Activated CD8-positive, alpha-beta memory T cell treated with anti-CD3 and anti-CD28 coated beads for 1 hour (primary cell): ENCODE results near the gene MAGEB17.
"Not testable (repeated sequence)": the region's sequence is repeated elsewhere in the genome, so short reads cannot be mapped to it uniquely, and the experiment has no call there.

Experiments used
- DNase-seq, 2 donors: peaks; one replicate each; pipeline ENCODE4 v3.0.0-alpha.2; 2020; ENCODE audit warnings: low read depth in 1 of 2; ENCODE audit errors: extremely low read depth in 1 of 2

Gene MAGEB17

DNA sequence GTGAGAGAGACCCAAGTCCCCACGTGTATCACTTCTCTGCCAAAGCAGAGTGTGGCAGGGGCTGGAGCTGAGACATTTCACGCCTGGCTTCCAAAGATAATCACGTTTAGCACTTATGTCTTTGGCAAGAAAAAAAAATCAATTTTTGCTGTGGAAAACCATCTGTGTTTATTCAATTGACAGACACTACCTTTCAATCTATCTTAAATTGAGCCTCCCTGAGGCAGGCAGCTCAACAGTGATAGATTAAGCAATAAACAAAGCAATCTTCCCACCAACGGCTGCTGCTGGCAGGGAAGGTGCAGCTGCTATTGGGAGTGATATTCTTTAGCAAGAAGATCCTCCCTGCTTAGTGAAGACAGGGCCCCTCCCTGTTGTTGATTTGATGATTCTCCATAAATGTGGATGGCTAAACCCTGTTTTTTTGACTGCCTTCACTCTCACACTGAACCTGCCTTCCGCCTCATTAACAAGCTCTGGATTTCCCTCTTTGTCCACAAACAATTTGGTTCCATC is 11.6 kb upstream of the MAGEB17 start:
- DNase-seq = no peak

- DNase-seq = no peak
Observed at GRCh38 chrX:16156692-16157331, 10.5 kb upstream of the MAGEB17 start.

DNA sequence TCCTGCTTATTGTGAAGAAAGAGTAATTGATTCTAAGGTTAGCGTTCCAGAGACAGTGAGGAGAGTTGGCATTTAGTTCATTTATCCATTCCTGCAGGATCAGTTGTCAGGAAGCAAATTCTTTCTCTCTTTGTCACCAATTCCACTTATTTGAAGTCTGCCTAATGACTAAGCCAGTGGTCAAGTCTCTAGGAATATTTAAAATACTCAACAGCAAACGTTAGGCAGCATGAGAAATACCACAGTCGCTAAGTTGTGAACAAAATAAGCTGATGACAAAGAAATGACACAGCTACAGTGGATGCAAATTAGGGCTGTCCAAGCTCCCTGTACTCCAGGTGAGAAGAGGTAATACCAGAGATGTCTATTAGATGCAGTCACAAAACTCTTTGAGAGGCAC is 6.6 kb upstream of the MAGEB17 start:
- DNase-seq = no peak

- DNase-seq = not testable (repeated sequence)
Observed at GRCh38 chrX:16161173-16161572, 6.1 kb upstream of the MAGEB17 start.

DNA sequence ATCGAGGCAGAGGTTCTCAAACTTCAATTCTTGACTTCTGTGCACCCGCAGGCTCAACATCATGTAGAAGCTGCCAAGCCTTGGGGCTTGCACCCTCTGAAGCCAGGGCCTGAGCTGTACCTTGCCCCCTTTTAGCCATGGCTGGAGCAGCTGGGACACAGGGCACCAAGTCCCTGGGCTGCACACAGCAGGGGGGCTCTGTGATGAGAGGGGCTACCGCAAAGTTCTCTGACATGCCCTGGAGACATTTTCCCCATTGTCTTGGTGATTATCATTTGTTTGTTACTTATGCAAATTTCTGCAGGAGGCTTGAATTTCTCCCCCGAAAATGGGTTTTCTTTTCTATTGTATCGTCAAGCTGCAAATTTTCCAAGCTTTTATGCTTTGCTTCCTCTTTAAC is 4.9 kb upstream of the MAGEB17 start:
- DNase-seq = no peak

GRCh38 chrX:16164748-16165147 is 2.5 kb upstream of the MAGEB17 start:
- no peak for DNase-seq

- no peak for DNase-seq
Observed at GRCh38 chrX:16171039-16171438, 3.8 kb downstream of the MAGEB17 start.

DNA sequence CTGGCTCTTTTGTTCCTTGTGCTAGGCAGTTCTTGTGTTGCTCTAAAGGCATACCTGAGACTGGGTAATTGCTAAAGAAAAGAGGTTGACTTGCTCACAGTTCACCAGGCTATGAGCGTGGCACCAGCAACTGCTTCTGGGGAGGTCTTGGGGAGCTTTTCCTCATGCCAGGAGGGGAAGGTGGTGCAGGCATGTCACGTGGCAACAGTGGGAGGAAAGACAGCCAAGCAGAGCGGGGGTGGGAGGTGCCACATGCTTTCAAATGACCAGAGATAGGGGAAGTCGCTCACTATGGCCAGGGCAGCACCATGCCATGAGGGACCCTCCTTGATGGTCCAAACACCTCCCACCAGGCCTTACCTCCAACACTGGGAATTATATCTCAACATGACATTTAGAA is 4.7 kb downstream of the MAGEB17 start:
- no peak for DNase-seq

DNA sequence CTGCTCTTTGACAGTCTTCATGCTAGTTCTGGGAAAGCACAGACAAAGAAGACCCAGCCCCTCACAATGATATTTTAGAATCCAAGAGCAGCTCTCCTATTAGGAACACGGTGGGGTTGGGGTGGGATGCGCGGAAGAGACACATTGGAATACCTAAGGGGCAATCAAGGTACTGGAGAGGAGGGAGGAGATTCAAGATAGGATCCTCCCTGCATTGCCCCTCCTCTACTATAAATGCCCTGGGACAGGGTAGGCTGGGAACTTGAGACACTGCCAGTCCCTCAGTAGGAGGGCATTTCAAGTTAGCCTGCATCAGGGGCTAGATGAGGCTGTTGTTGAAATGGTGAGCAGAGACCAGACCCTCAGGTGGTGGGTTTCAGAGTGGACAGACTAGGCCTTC is 5.1 kb downstream of the MAGEB17 start:
- DNase-seq = no peak

DNA sequence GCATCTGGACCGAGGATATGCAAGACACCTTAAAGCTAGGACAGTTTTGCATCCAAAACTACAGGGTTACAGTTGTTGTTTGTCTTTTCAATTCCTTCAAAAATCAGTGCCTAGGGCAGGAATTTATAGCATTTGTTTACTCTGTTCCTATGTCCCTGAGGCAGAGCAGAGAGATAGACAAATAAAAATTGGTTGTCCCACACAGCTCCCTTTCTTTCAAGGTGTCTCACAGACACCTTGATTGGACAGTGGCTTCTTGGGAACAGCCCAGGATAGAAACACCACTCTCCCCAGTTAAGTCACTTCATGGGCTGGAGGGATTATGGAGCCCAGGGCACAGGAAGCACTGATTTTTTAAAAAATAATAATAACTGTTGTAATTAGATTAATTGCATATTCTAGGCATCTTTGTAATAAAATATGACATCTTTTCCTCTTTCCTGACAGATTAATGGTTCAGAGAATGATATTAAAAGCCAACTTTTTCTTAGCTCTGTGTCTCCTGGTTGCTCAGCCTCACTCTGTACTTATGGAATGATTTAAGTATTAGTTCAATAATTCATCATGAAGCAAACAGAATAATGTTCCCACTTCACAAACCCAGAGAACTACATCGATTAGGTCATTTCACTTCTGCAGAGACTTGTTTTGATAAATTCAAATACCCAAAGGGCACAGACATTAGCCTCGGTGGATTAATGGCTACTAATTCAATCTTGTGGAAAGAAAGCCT is 8.2 kb downstream of the MAGEB17 start:
- no peak for DNase-seq

DNA sequence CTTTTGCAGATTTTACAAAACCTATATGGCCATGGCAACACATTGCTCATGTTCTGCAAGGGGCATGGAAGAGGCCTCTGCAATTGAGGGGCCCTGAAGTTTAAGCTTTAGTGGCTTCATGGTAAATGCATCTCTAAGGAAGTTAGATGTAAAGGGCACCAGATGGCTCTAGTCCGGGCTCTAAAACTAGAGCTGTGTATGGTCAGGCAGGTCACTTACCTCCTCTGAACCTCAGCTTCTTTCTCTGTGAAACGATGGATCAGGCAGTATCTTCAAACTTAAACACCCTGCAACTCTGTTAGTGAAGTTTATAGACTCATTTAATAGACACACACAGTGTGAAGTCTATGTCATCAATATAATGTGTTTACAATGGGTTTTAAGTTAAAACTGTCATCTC is 10.0 kb downstream of the MAGEB17 start:
- no peak for DNase-seq

DNA sequence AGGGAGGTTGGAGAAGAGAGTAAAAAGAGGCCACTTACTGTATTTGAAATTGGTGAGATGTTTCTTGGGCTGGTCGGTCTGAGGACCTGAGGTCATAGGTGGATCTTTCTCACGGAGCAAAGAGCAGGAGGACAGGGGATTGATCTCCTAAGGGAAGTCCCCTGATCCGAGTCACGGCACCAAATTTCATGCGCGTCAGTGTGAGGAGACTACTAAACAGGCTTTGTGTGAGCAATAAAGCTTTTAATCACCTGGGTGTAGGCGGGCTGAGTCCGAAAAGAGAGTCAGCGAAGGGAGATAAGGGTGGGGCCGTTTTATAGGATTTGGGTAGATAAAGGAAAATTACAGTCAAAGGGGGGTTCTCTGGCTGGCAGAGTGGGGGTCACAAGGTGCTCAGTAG is 16.6 kb downstream of the MAGEB17 start:
- DNase-seq = not testable (repeated sequence)

- DNase-seq = no peak
Observed at GRCh38 chrX:16185725-16186136, 18.4 kb downstream of the MAGEB17 start.

DNA sequence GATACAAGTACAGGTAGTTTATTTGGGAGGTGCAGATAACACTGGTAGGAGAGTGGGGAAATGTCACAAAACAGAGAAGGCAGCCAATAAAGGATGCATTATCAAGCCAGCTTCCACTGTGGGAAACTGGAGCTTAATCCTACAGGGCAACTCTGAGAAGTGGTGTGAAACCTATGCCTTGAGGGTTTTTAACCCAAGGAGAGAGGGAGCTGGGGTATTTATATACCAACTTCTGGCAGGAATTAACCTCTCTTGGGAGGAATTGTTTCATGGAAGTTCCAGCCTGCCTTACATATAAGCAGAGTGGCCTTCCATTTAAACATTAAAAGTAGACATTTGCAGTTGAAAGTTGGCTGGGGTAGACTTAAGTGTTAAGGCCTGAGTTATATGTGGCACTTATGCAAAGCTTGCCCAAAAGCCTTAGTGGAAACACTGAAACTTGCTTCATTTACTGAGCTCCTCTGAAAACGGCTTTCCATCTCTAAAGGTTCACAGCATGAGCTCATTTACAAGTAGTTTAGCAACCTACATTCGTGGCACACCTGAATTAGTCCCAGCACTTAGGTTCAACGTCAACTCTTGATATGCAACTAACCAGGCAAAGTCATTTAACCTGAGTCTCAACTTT is 19.2 kb downstream of the MAGEB17 start:
- no peak for DNase-seq

DNA sequence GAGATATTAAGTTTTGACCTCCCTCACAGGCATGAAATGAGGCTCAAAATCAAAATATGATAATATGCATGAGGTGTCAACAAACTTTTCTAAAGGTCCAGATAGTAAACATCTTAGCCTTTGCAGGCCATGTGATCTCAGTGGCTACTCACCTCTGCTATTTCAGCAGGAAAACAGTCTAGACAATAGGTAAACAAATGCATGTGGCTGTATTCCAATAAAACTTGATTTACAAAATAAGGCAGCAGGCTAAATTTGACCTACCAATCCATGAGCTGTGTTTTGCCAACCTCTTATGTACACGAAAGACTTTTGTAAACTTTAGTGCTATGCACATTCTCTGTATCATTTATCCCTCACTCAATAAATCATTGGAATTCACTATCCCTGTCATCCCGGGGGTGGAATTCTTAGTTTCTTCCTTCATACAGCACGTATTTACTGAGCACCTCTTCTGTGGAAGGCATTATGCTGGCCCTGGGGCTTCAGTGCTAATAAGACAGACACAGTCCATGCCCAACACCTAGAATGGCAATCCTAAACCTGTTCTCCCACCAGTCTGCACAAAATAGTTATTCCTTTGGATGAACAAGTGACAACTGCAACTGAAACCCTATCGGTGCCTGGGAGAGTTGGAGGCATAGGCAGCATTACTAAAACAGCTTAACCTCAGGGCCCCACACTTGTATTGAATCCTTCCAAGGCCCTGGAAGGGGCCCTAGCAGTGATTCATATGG is 19.9 kb downstream of the MAGEB17 start:
- no peak for DNase-seq

GRCh38 chrX:16188687-16189086 is 21.4 kb downstream of the MAGEB17 start:
- no peak for DNase-seq

DNA sequence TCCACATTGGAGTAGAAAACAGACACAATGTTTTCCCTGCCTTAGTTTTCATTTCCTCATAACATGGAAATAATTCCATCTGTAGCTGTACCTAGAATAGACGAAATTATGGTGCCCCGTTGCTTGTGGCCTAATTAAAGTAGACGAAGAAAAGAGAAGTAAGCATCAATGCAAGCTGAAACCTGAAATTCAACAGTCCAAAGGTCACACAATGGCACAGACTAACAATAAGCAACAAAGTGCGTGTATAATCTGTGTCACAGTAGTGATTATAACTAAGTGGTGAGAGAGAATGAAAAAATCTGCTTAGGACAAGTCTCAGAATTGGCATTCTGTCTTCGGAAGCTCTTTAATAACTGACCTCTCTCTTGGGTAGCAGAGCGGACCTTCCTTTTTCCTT is 24.3 kb downstream of the MAGEB17 start:
- no peak for DNase-seq

DNA sequence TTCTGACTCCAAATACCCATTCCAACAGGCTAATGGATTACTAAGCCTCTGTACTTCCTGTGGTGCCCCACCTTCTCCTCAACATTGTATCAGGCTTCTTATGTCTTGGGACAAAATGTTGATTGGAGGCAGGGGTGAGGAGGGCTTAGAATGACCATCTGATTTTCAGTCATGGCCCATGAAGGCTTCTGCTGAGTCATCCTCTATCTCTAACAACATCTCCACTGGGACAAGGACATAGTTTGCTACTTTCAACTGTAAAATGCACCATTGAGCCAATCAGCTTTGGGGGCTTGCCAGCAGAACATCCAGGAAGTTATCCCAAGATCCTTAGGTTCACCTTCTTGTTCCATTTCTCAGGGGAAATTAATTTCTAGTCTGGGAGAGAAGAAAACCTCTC is 29.5 kb downstream of the MAGEB17 start:
- DNase-seq = no peak

DNA sequence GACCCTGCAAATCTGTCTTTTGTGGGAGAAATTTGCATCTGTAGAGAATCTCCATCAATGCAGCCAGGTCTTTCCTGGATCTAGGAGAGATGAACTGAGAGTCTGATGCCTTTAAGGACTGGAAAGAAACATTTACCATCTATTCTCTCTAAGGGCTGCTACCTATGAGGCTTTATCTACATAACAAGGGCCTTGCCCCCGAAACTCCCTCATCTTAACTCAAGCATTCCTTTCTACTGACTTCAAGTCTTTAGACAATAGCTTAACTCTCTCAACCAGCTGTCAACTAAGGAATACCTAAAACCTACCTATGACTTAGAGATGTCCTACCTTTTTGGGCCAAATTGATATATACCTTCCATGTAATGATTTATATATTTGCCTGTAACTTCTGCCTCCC is 32.1 kb downstream of the MAGEB17 start:
- DNase-seq = no peak

GRCh38 chrX:16202943-16203342 is 35.7 kb downstream of the MAGEB17 start:
- no peak for DNase-seq

DNA sequence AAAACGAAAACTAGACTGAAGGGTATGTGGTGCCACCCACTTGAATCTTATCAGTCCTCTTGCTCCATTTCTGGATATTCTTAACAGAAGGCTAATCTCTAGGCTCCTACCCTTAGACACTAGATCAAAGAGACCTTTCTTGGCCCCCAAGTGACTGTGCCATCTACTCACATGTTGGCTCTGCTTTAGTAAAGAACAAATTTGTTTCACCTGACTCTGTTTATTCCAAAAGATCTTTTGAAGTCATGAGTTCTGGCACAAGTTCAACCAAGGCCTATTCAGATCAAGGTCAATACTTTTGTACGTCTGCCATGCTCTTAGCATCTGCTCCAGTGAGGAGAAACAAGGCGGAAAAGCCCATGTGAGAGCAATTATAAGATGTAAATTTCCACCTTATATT is 37.3 kb downstream of the MAGEB17 start:
- no peak for DNase-seq
